Measurements from ENCODE around the gene MARK1. TPM values are rescaled to one million over a fixed set of nuclear protein-coding genes. Genes with fewer than 3 reads are reported as not detected.

MARK1 gene
- polyA plus RNA-seq, result not detected

- Mint-ChIP-seq H3K4me1 (peaks cover 13 to 20% of the 10 kb centered on the region in 2 donors), H3K9me3 (peaks cover 0 to 22% (median 3%) of the 10 kb centered on the region in 6 donors), H3K27ac (no peak within 1 kb of the TSS), H3K4me3 (peak within 1 kb of the TSS; percentile 53 to 85 (median 79)), H3K36me3 (peaks cover 4 to 5% (median 4%) of the 10 kb centered on the region in 3 donors), H3K27me3 (ENCODE audit: low read depth in 3 of 3) (peaks cover 13 to 29% (median 26%) of the 10 kb centered on the region in 3 donors)
- no peak for DNase-seq
Observed at GRCh38 chr1:220527908-220528678, at the start of gene MARK1. MARK1 (plus strand) TSS chr1:220528136; CDS start chr1:220528823, 687 bp downstream.

GRCh38 chr1:220483700-220484099 is 44.2 kb upstream of the MARK1 start:
- no peaks in the 10 kb centered on the region for H3K36me3 Mint-ChIP-seq
- no peak for DNase-seq

DNA sequence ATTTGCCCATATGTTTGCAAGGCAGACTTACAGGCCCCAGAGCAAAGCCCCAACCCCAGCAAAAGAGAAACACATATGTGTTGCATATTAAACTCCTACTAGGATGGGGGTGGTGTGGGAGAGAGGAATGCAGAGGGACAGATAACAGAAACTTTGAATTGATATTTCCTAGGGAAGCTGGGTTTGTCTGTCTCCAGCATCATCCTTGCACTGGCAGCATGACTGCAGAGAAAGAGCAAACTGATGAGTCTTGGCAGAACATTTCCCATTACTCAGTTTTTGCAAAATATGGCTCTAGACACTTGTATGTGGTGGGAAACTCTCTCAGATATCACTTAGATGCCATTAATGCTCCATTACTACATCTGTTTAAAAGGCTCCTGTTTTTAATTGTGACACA is 43.8 kb upstream of the MARK1 start:
- Mint-ChIP-seq H3K36me3 (no peaks in the 10 kb centered on the region), H3K4me1 (no peaks in the 10 kb centered on the region), H3K27me3 (ENCODE audit: low read depth in 3 of 3) (peaks cover 3 to 10% (median 3%) of the 10 kb centered on the region in 3 donors), H3K4me3 (no peak overlapping the region), H3K27ac (no peak overlapping the region), H3K9me3 (peaks cover 0 to 3% (median 0%) of the 10 kb centered on the region in 6 donors)
- no peak for DNase-seq

More at GRCh38 chr1:220483700-220484099, 44.2 kb upstream of the MARK1 start:
- Mint-ChIP-seq H3K4me1 (no peaks in the 10 kb centered on the region), H3K27me3 (ENCODE audit: low read depth in 3 of 3) (peaks cover 3 to 10% (median 4%) of the 10 kb centered on the region in 3 donors), H3K27ac (no peak overlapping the region), H3K9me3 (peaks cover 0 to 4% (median 0%) of the 10 kb centered on the region in 6 donors), H3K4me3 (no peak overlapping the region)

- Mint-ChIP-seq H3K4me3 (no peak overlapping the region), H3K36me3 (no peaks in the 10 kb centered on the region), H3K27ac (no peak overlapping the region), H3K4me1 (no peaks in the 10 kb centered on the region), H3K27me3 (ENCODE audit: low read depth in 3 of 3) (peaks cover 3 to 8% (median 3%) of the 10 kb centered on the region in 3 donors), H3K9me3 (peaks cover 0 to 2% (median 0%) of the 10 kb centered on the region in 6 donors)
- no peak for DNase-seq
Observed at GRCh38 chr1:220485131-220485530, 42.8 kb upstream of the MARK1 start.

GRCh38 chr1:220485791-220486190 is 42.1 kb upstream of the MARK1 start:
- peaks cover 0 to 2% (median 0%) of the 10 kb centered on the region in 6 donors for H3K9me3 Mint-ChIP-seq
- H3K27ac Mint-ChIP-seq, result no peak overlapping the region
- DNase-seq, result no peak
- H3K36me3 Mint-ChIP-seq, result no peaks in the 10 kb centered on the region
- H3K27me3 Mint-ChIP-seq (ENCODE audit: low read depth in 3 of 3), result peaks cover 3 to 8% (median 3%) of the 10 kb centered on the region in 3 donors
- no peak overlapping the region for H3K4me3 Mint-ChIP-seq
- H3K4me1 Mint-ChIP-seq, result no peaks in the 10 kb centered on the region

DNA sequence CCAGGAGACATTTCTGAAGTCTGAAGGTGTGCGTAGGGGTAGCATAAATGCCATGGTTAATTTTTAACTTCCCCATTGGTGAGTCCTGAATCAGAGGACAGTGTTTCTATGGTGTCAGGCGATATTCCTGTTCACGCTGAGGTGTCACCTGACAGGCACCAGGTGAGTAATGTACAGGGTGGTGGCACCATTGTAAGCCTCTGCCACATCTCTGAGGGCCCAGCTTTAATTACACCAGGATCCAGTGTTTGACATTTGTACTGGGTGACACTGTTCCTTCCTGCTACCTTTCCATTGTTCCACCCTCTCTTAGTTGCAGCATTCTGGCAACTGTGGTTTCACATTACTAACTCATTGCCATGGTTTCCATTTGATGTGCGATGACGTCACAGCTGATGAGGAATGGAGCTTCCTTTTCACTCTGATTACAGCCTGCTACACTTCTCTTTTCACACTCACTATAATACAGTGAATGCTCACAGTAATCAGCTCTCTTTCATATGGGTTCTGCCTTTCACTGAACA is 40.6 kb upstream of the MARK1 start:
- Mint-ChIP-seq H3K27ac (no peak overlapping the region), H3K4me1 (no peaks in the 10 kb centered on the region), H3K9me3 (peaks cover 0 to 2% (median 0%) of the 10 kb centered on the region in 6 donors), H3K27me3 (ENCODE audit: low read depth in 3 of 3) (peaks cover 3 to 8% (median 3%) of the 10 kb centered on the region in 3 donors), H3K36me3 (no peaks in the 10 kb centered on the region), H3K4me3 (no peak overlapping the region)
- no peak for DNase-seq

DNA sequence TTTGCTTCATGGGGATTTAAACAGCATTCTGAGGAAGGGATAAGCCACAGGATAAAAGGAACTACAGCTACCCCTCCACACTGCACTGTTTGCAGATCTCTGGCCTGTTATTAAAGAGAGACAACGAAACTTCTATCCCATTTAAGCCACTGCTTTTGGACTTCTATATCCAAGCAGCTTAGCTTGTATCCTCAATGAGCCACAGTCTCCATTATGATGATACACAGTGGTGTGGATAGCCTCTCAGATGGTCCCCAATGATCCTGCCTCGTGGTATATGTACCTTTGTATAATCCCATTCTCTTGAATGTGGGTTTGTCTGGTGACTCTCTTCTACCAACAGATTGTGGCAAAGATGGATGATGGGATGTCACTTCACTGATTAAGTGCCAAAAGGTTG is 36.0 kb upstream of the MARK1 start:
- no peak overlapping the region for H3K27ac Mint-ChIP-seq
- H3K27me3 Mint-ChIP-seq (ENCODE audit: low read depth in 3 of 3), result peaks cover 0 to 3% (median 2%) of the 10 kb centered on the region in 3 donors
- no peak overlapping the region for H3K4me3 Mint-ChIP-seq
- no peaks in the 10 kb centered on the region for H3K4me1 Mint-ChIP-seq
- H3K9me3 Mint-ChIP-seq, result peaks cover 0 to 5% (median 0%) of the 10 kb centered on the region in 6 donors
- H3K36me3 Mint-ChIP-seq, result no peaks in the 10 kb centered on the region
- DNase-seq, result no peak

DNA sequence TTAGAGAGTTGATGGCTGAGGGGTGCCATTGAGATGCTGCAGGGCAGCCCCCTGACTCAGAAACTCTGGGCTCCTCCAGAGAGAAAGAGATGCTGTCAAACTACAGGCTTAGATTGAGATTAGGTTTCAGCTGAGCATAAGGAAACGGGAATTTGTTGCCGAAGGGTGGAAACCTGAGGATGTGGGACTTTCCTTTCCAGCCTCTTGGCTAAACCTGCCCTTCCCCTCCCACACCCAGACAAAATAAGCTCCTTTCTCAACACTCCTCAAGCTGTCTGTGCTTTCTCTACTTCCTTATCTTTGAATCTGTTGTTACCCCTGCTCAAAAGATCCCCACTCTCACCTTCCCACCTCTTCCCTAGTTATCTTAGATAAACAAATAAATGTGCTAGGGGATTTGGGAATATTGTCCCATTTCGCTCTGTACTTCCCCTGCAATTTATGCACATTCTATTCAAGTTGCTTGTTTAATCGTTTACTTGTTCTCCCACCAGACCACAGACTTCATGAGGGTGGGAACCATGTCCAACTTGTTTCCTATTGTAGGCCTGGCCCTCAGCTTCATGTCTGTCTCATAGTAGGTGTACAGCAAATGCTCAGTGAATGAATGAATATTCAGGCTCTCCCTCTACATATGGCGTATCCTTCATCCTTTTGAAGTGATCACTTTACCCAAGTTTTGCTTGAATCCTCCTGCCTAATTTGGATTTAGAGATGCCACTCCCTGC is 30.6 kb upstream of the MARK1 start:
- Mint-ChIP-seq H3K27ac (no peak overlapping the region), H3K4me1 (no peaks in the 10 kb centered on the region), H3K36me3 (no peaks in the 10 kb centered on the region), H3K27me3 (ENCODE audit: low read depth in 3 of 3) (peaks cover 2 to 8% (median 5%) of the 10 kb centered on the region in 3 donors), H3K4me3 (no peak overlapping the region), H3K9me3 (peaks cover 0 to 5% (median 0%) of the 10 kb centered on the region in 6 donors)
- DNase-seq, result no peak

GRCh38 chr1:220498188-220498587 is 29.7 kb upstream of the MARK1 start:
- Mint-ChIP-seq H3K27me3 (ENCODE audit: low read depth in 3 of 3) (peaks cover 2 to 10% (median 5%) of the 10 kb centered on the region in 3 donors), H3K27ac (no peak overlapping the region), H3K4me3 (no peak overlapping the region), H3K4me1 (no peaks in the 10 kb centered on the region), H3K36me3 (no peaks in the 10 kb centered on the region), H3K9me3 (peaks cover 0 to 5% (median 0%) of the 10 kb centered on the region in 6 donors)
- DNase-seq, result no peak

GRCh38 chr1:220500372-220500771 is 27.6 kb upstream of the MARK1 start:
- DNase-seq, result no peak
- no peaks in the 10 kb centered on the region for H3K36me3 Mint-ChIP-seq
- H3K9me3 Mint-ChIP-seq, result peaks cover 0 to 2% (median 0%) of the 10 kb centered on the region in 6 donors
- H3K4me1 Mint-ChIP-seq, result no peaks in the 10 kb centered on the region
- H3K4me3 Mint-ChIP-seq, result no peak overlapping the region
- H3K27me3 Mint-ChIP-seq (ENCODE audit: low read depth in 3 of 3), result peaks cover 2 to 10% (median 5%) of the 10 kb centered on the region in 3 donors
- no peak overlapping the region for H3K27ac Mint-ChIP-seq

GRCh38 chr1:220504329-220504728 is 23.6 kb upstream of the MARK1 start:
- H3K4me3 Mint-ChIP-seq, result no peak overlapping the region

DNA sequence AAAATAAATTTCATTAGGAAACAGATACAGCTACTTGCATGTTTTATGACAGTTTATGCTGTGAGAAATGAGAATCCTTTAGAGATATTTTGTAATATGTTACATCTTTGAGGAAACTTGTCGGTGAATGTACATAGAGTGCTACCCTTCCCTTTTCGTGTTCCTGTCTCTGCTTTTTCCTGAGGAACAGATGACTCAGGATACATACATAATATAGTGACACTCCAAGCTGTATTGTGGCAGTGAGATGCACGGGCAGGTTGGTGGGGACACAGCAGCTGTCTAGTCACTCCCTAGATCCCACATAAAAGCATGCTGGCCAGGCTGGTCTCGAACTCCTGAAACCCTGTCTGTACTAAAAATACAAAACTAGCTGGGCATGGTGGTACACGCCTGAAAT is 20.9 kb upstream of the MARK1 start:
- H3K27me3 Mint-ChIP-seq (ENCODE audit: low read depth in 3 of 3), result peaks cover 0 to 4% (median 0%) of the 10 kb centered on the region in 3 donors

More at GRCh38 chr1:220504329-220504728, 23.6 kb upstream of the MARK1 start:
- Mint-ChIP-seq H3K4me1 (no peaks in the 10 kb centered on the region), H3K27ac (no peak overlapping the region), H3K9me3 (peaks cover 0 to 5% (median 0%) of the 10 kb centered on the region in 6 donors), H3K36me3 (no peaks in the 10 kb centered on the region), H3K27me3 (ENCODE audit: low read depth in 3 of 3) (peaks cover 2% of the 10 kb centered on the region in 3 donors)
- DNase-seq, result no peak

DNA sequence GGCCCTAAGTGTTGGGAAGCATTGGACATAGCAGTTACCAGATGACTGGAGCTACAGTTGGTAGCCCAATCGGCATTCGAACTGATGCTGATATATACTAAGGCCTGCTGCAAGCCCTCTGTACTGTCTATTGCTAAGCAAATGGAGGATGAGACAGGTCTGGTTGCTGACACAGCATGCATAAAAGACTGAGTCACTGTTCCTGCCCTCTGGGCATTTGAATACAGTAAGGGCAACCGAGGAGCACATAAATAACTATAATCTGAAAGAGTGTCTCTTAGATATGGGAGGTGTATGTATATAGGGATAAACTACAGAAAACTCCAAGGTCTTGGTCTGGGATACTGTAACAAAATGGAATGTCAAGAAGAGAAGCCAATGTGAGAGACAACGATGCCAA is 16.8 kb upstream of the MARK1 start:
- Mint-ChIP-seq H3K27me3 (ENCODE audit: low read depth in 3 of 3) (peaks cover 0 to 3% (median 2%) of the 10 kb centered on the region in 3 donors), H3K4me1 (no peaks in the 10 kb centered on the region), H3K36me3 (no peaks in the 10 kb centered on the region), H3K9me3 (peaks cover 0 to 3% (median 0%) of the 10 kb centered on the region in 6 donors), H3K27ac (no peak overlapping the region), H3K4me3 (no peak overlapping the region)
- no peak for DNase-seq

More for the DNA sequence above, 20.9 kb upstream of the MARK1 start:
- H3K9me3 Mint-ChIP-seq, result peaks cover 0 to 3% (median 0%) of the 10 kb centered on the region in 6 donors
- H3K27ac Mint-ChIP-seq, result no peak overlapping the region
- no peaks in the 10 kb centered on the region for H3K4me1 Mint-ChIP-seq
- DNase-seq, result no peak
- no peaks in the 10 kb centered on the region for H3K36me3 Mint-ChIP-seq
- no peak overlapping the region for H3K4me3 Mint-ChIP-seq

- Mint-ChIP-seq H3K4me3 (no peak overlapping the region), H3K27ac (no peak overlapping the region), H3K27me3 (ENCODE audit: low read depth in 3 of 3) (peaks cover 0 to 3% (median 2%) of the 10 kb centered on the region in 3 donors), H3K9me3 (peaks cover 0 to 2% (median 0%) of the 10 kb centered on the region in 6 donors), H3K36me3 (no peaks in the 10 kb centered on the region), H3K4me1 (no peaks in the 10 kb centered on the region)
- DNase-seq, result no peak
Observed at GRCh38 chr1:220511785-220512184, 16.2 kb upstream of the MARK1 start.

All from immature natural killer cell (primary cell).